Smooth muscle cell (in vitro differentiated cells): ENCODE data around the gene GARRE1. TPM values are rescaled to one million over a fixed set of nuclear protein-coding genes. Genes with fewer than 3 reads are reported as not detected.

Experiments
- DNase-seq: peaks from one replicate; lab custom pipeline; 2025; ENCODE audit not compliant: unreplicated experiment; lab: John Stamatoyannopoulos, UW
- H2AFZ ChIP-seq: fragments of 200-600 bp; sonication (generic); 2 replicates; pipeline ENCODE4 v1.6.0; 2016; ENCODE audit warnings: antibody characterized with exemption, low read depth, mild to moderate bottlenecking
- H3F3A ChIP-seq: fragments of 200-600 bp; sonication (generic); 2 replicates; pipeline ENCODE4 v1.6.0; 2017; ENCODE audit warnings: antibody characterized with exemption, low read depth
- H3K27ac ChIP-seq: fragments of 200-600 bp; sonication (generic); 2 replicates; pipeline ENCODE4 v1.5.1; 2016; ENCODE audit warnings: low read depth, mild to moderate bottlenecking
- H3K27me3 ChIP-seq: fragments of 200-600 bp; sonication (generic); 2 replicates; pipeline ENCODE4 v1.6.1; 2016; ENCODE audit warnings: low read depth, mild to moderate bottlenecking
- H3K36me3 ChIP-seq: fragments of 200-600 bp; sonication (generic); 2 replicates; pipeline ENCODE4 v1.5.1; 2016; ENCODE audit warnings: low read depth
- H3K4me1 ChIP-seq: fragments of 200-600 bp; sonication (generic); 2 replicates; pipeline ENCODE4 v1.5.1; 2016; ENCODE audit warnings: low read depth
- H3K4me2 ChIP-seq: fragments of 200-600 bp; sonication (generic); 2 replicates; pipeline ENCODE4 v1.6.0; 2016; ENCODE audit warnings: mild to moderate bottlenecking
- H3K4me3 ChIP-seq: fragments of 200-600 bp; sonication (generic); 2 replicates; pipeline ENCODE4 v1.5.1; 2016; ENCODE audit warnings: mild to moderate bottlenecking
- H3K79me2 ChIP-seq: fragments of 200-600 bp; sonication (generic); 2 replicates; pipeline ENCODE4 v1.6.0; 2016; ENCODE audit warnings: low read depth, mild to moderate bottlenecking
- H3K9ac ChIP-seq: fragments of 200-600 bp; sonication (generic); 2 replicates; pipeline ENCODE4 v1.6.0; 2016; ENCODE audit warnings: low read depth
- H3K9me3 ChIP-seq: fragments of 200-600 bp; sonication (generic); replicated peaks from 2 replicates; pipeline ENCODE4 v1.5.1; 2016; ENCODE audit warnings: low read depth
- H4K20me1 ChIP-seq: fragments of 200-600 bp; sonication (generic); 2 replicates; pipeline ENCODE4 v1.6.0; 2016; ENCODE audit warnings: low read depth
- CTCF ChIP-seq: fragments of 200-600 bp; sonication (generic); IDR thresholded peaks from 2 replicates; pipeline ENCODE4 v1.5.1; 2017; ENCODE audit warnings: borderline replicate concordance, mild to moderate bottlenecking, antibody characterized with exemption; ENCODE audit not compliant: insufficient read depth, poor library complexity, severe bottlenecking
- WGBS: methylation state at CpG from one replicate; pipeline ENCODE4 v1.1.7; 2016; ENCODE audit warnings: low lambda C conversion rate; 5-methylcytosine and 5-hydroxymethylcytosine counted together
- polyA plus RNA-seq: library from polyadenylated mRNA; unstranded; fragments of >200 nt; fragmentation: Nextera tagmentation; extraction: Ambion mirVana; gene quantifications from 2 replicates; pipeline ENCODE4 v1.2.1, GENCODE V29; 2016
- total RNA-seq: library from RNA; depleted of rRNA; stranded (reverse); fragments of >200 nt; gene quantifications from 2 replicates; pipeline ENCODE4 v1.2.3, GENCODE V29; 2014

The GARRE1 gene
- total and polyA plus RNA-seq, 2 experiments from 2014 or later, result 7.0 to 15.6 TPM

- H3K9ac ChIP-seq, result no peak overlapping the region
- TF ChIP-seq CTCF, result no peak
- H3F3A ChIP-seq, result no peaks in the 10 kb centered on the region
- H3K4me1 ChIP-seq, result no peaks in the 10 kb centered on the region
- no peak overlapping the region for H3K4me2 ChIP-seq
- H3K27me3 ChIP-seq, result no peaks in the 10 kb centered on the region
- H3K36me3 ChIP-seq, result no peaks in the 10 kb centered on the region
- H3K4me3 ChIP-seq, result no peak overlapping the region
- H2AFZ ChIP-seq, result no peak overlapping the region
- DNase-seq, result no peak
- peaks cover 19% of the 10 kb centered on the region for H4K20me1 ChIP-seq
- H3K79me2 ChIP-seq, result no peaks in the 10 kb centered on the region
- no peaks in the 10 kb centered on the region for H3K9me3 ChIP-seq
- no peak overlapping the region for H3K27ac ChIP-seq
Observed at GRCh38 chr19:34295103-34295502, 40.7 kb downstream of the GARRE1 start.

GRCh38 chr19:34298891-34299520, 44.7 kb downstream of the GARRE1 start:
- Histone ChIP-seq H3K9ac (no peak overlapping the region), H3K36me3 (no peaks in the 10 kb centered on the region), H3K4me1 (no peaks in the 10 kb centered on the region), H2AFZ (no peak overlapping the region), H3K79me2 (peaks cover 5% of the 10 kb centered on the region), H4K20me1 (peaks cover 13% of the 10 kb centered on the region), H3K9me3 (no peaks in the 10 kb centered on the region), H3K27ac (no peak overlapping the region), H3K4me3 (no peak overlapping the region), H3K4me2 (no peak overlapping the region), H3K27me3 (no peaks in the 10 kb centered on the region), H3F3A (no peaks in the 10 kb centered on the region)
- DNase-seq, result no peak
- TF ChIP-seq CTCF, result no peak
- 94% methylated on average over 10 of the region's 10 CpGs for whole genome bisulfite sequencing

DNA sequence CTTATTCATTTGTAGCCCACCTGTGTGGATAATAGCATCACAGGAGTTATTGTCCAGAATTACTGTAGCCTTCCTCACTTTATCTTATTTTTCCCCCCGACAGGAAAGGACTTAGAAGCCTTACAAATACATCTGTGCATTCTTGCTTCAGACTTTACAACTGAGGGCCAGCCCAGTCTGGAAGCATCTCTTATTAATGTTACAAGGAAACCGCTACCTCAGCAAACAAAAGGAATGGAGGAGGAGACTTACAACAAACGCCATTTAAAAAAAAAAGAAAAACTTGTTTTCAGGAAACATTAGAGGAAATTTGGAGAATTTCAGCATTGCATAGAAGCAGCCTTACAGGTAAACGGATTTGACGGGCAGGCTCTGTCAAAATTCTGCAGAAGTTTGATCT, 45.2 kb downstream of the GARRE1 start:
- Histone ChIP-seq H2AFZ (no peak overlapping the region), H3F3A (no peaks in the 10 kb centered on the region), H3K79me2 (peaks cover 7% of the 10 kb centered on the region), H3K4me1 (no peaks in the 10 kb centered on the region), H3K27me3 (no peaks in the 10 kb centered on the region), H3K4me2 (no peak overlapping the region), H3K27ac (no peak overlapping the region), H4K20me1 (peaks cover 8% of the 10 kb centered on the region), H3K9ac (no peak overlapping the region), H3K4me3 (no peak overlapping the region), H3K36me3 (no peaks in the 10 kb centered on the region), H3K9me3 (no peaks in the 10 kb centered on the region)
- DNase-seq, result no peak
- WGBS, result 94% methylated on average over 5 of the region's 5 CpGs
- TF ChIP-seq CTCF, result no peak

GRCh38 chr19:34300380-34300779, 46.0 kb downstream of the GARRE1 start:
- Histone ChIP-seq H4K20me1 (peaks cover 6% of the 10 kb centered on the region), H3K9me3 (no peaks in the 10 kb centered on the region), H3K36me3 (no peaks in the 10 kb centered on the region), H3K4me1 (no peaks in the 10 kb centered on the region), H2AFZ (no peak overlapping the region), H3K79me2 (peaks cover 7% of the 10 kb centered on the region), H3K4me3 (no peak overlapping the region), H3K27ac (no peak overlapping the region), H3K9ac (no peak overlapping the region), H3F3A (no peaks in the 10 kb centered on the region), H3K4me2 (no peak overlapping the region), H3K27me3 (no peaks in the 10 kb centered on the region)
- TF ChIP-seq CTCF, result no peak
- 97% methylated on average over 13 of the region's 13 CpGs for WGBS
- no peak for DNase-seq
